Transverse colon (tissue), 4 donors: ENCODE data around the gene PEAK3. TPM values are rescaled to one million over a fixed set of nuclear protein-coding genes. Genes with fewer than 3 reads are reported as not detected.

Experiments
- DNase-seq: peaks from one replicate; pipeline ENCODE4 v3.0.0-alpha.2; 2019
- H3K27ac ChIP-seq, 4 donors: fragments of 200-600 bp; sonication (generic); 2 replicates each; pipeline ENCODE4 v1.5.1; 2016 to 2018; ENCODE audit warnings: inconsistent platforms in 4 of 4
- H3K27me3 ChIP-seq: fragments of 200-600 bp; sonication (generic); 2 replicates; pipeline ENCODE4 v1.5.1; 2017; ENCODE audit warnings: inconsistent platforms
- H3K36me3 ChIP-seq, 4 donors: fragments of 200-600 bp; sonication (generic); 2 replicates each; pipeline ENCODE4 v1.5.1; 2017 to 2019; ENCODE audit warnings: inconsistent platforms in 4 of 4
- H3K4me1 ChIP-seq, 4 donors: fragments of 200-600 bp; sonication (generic); 2 replicates each; pipeline ENCODE4 v1.5.1; 2017 to 2020; ENCODE audit warnings: inconsistent platforms in 4 of 4
- H3K4me3 ChIP-seq, 4 donors: fragments of 200-600 bp; sonication (generic); 1 replicate in 1 of 4; 2 replicates in 3 of 4; pipeline versions ENCODE4 v1.5.1 to v1.6.1; 2017 to 2019; ENCODE audit warnings: inconsistent platforms in 4 of 4
- H3K9me3 ChIP-seq, 2 donors: fragments of 200-600 bp; sonication (generic); 2 replicates each; pipeline ENCODE4 v1.5.1; 2017 to 2019; ENCODE audit warnings: inconsistent platforms in 2 of 2
- CTCF ChIP-seq, 5 experiments: fragments of 200-600 bp in 3 of 5; fragments of 450-650 bp in 2 of 5; sonication (generic) in 3 of 5; IDR thresholded peaks; 1 replicate in 2 of 5; 2 replicates in 3 of 5; pipeline ENCODE4 v1.5.1; 2016 to 2017; ENCODE audit warnings: antibody characterized with exemption in 5 of 5, inconsistent platforms in 3 of 5, mild to moderate bottlenecking in 2 of 5, moderate library complexity in 1 of 5
- EP300 ChIP-seq: sonication (generic); formaldehyde crosslinking; IDR thresholded peaks from one replicate; pipeline ENCODE4 v1.6.1; 2017; ENCODE audit warnings: antibody characterized with exemption, low read depth
- POLR2A ChIP-seq: fragments of 450-650 bp; IDR thresholded peaks from one replicate; pipeline ENCODE4 v1.6.1; 2016; ENCODE audit warnings: antibody characterized with exemption, mild to moderate bottlenecking, moderate library complexity
- POLR2AphosphoS5 ChIP-seq, 3 donors: sonication (generic); formaldehyde crosslinking; IDR thresholded peaks; one replicate each; pipeline ENCODE4 v1.6.1; 2016; ENCODE audit warnings: antibody characterized with exemption in 3 of 3
- WGBS, 2 donors: methylation state at CpG; one replicate each; pipeline ENCODE4 v1.1.5; 2018; ENCODE audit warnings: low coverage in 1 of 2; 5-methylcytosine and 5-hydroxymethylcytosine counted together
- in situ Hi-C, 4 donors: fragments of 200-750 bp; cut with MboI; loops; one replicate each; pipeline versions ENCODE4 v1.15.0 to v1.15.1; 2017; ENCODE audit warnings: low sequenced_read_pairs in 3 of 4, low pct_ligation_motif_present in 1 of 4, low pct_unique_long_range_greater_than_20kb in 1 of 4
- intact Hi-C: fragments of 100-400 bp; cut with DNase I; formaldehyde crosslinking; loops from one replicate; pipeline ENCODE4 v1.15.1; 2023; ENCODE audit warnings: low total_unique reads
- total RNA-seq, 4 donors: library from RNA; depleted of rRNA; stranded (reverse); fragments of >200 nt; gene quantifications; one replicate each; pipeline ENCODE4 v1.1.0, GENCODE V29; 2016

Gene PEAK3
- total RNA-seq, 4 donors from 2014 or later = 0.27 to 1.1 (median 1.1) TPM; not detected in 1

- H3K36me3 ChIP-seq = no peaks in the 10 kb centered on the region
- no peak overlapping the region for H3K27ac ChIP-seq
- WGBS, 2 donors = 9% methylated on average over 50 of the region's 67 CpGs; no CpG with 5 or more reads in 1 of the 2 donors
- TF ChIP-seq POLR2AphosphoS5 (IDR thresholded peaks at IDR 0.05) (no peak), EP300 (no peak), CTCF (IDR thresholded peaks at IDR 0.05) (no peak), POLR2A (no peak)
- H3K27me3 ChIP-seq = peaks cover 93% of the 10 kb centered on the region
- peak overlapping the region in 2 of 4 donors; percentile 38 to 46 for H3K4me3 ChIP-seq
- in situ Hi-C loops = loop anchor here in 2 of 4 donors (25.0 kb wide), 1 partner anchor 96 kb away; no protein-coding TSS in a partner anchor
- peaks cover 8 to 38% (median 28%) of the 10 kb centered on the region in 4 donors for H3K4me1 ChIP-seq
- intact Hi-C loops = no loop called here
- H3K9me3 ChIP-seq = no peaks in the 10 kb centered on the region
- no peak for DNase-seq
Observed at GRCh38 chr19:2291185-2291751, 9.3 kb upstream of the PEAK3 start.

- Histone ChIP-seq H3K27ac (peak overlapping the region; percentile 18 to 65 (median 55)), H3K36me3 (no peaks in the 10 kb centered on the region), H3K4me1 (peaks cover 8 to 38% (median 28%) of the 10 kb centered on the region in 4 donors), H3K27me3 (peaks cover 86% of the 10 kb centered on the region), H3K4me3 (peak overlapping the region in 3 of 4 donors; percentile 11 to 46 (median 38)), H3K9me3 (no peaks in the 10 kb centered on the region)
- 7% methylated on average over 80 of the region's 82 CpGs; no CpG with 5 or more reads in 1 of the 2 donors for WGBS, 2 donors
- peak; percentile 37 for DNase-seq
- intact Hi-C loops (no loop called here), in situ Hi-C loops (loop anchor here in 2 of 4 donors (25.0 kb wide), 1 partner anchor 97 kb away; no protein-coding TSS in a partner anchor)
- no peak for TF ChIP-seq POLR2A
Observed at GRCh38 chr19:2290441-2291184, 8.6 kb upstream of the PEAK3 start.

- in situ Hi-C loops (loop anchor here in 2 of 4 donors (25.0 kb wide), 1 partner anchor 97 kb away; no protein-coding TSS in a partner anchor), intact Hi-C loops (loop anchor here (10.0 kb wide), 1 partner anchor 1895 kb away; the partner anchor contains the start of genes ANKRD24 and SIRT6)
- peaks cover 8 to 37% (median 25%) of the 10 kb centered on the region in 4 donors for H3K4me1 ChIP-seq
- H3K9me3 ChIP-seq = no peaks in the 10 kb centered on the region
- peak overlapping the region; percentile 18 to 65 (median 55) for H3K27ac ChIP-seq
- H3K27me3 ChIP-seq = peaks cover 79% of the 10 kb centered on the region
- H3K36me3 ChIP-seq = no peaks in the 10 kb centered on the region
- DNase-seq = peak; percentile 53
- H3K4me3 ChIP-seq = peak overlapping the region in 3 of 4 donors; percentile 11 to 46 (median 38)
- 8% methylated on average over 46 of the region's 74 CpGs; no CpG with 5 or more reads in 1 of the 2 donors for WGBS, 2 donors
- no peak for TF ChIP-seq POLR2A
Observed at GRCh38 chr19:2289714-2290435, 7.9 kb upstream of the PEAK3 start.

GRCh38 chr19:2288818-2289713, 7.1 kb upstream of the PEAK3 start:
- peaks cover 71% of the 10 kb centered on the region for H3K27me3 ChIP-seq
- in situ Hi-C loops = loop anchor here in 2 of 4 donors (25.0 kb wide), 1 partner anchor 98 kb away; no protein-coding TSS in a partner anchor

More at GRCh38 chr19:2288818-2289713, 7.1 kb upstream of the PEAK3 start:
- TF ChIP-seq CTCF (IDR thresholded peaks at IDR 0.05) (no peak), EP300 (no peak), POLR2AphosphoS5 (IDR thresholded peaks at IDR 0.05) (no peak), POLR2A (no peak)
- DNase-seq = no peak
- Histone ChIP-seq H3K4me3 (peak overlapping the region in 1 of 4 donors; percentile 46), H3K9me3 (no peaks in the 10 kb centered on the region), H3K4me1 (peaks cover 3 to 28% (median 21%) of the 10 kb centered on the region in 4 donors), H3K36me3 (no peaks in the 10 kb centered on the region), H3K27ac (peak overlapping the region; percentile 18 to 65 (median 55))
- whole genome bisulfite sequencing, 2 donors = 37% methylated on average over 24 of the region's 28 CpGs; no CpG with 5 or more reads in 1 of the 2 donors
- intact Hi-C loops = loop anchor here (10.0 kb wide), 1 partner anchor 1896 kb away; the partner anchor contains the start of genes ANKRD24 and SIRT6
